HUES64 (cell line): ENCODE results near the gene C14orf132.

Source experiments
- H3K27ac ChIP-seq: 2 replicates; pipeline ENCODE4 v1.7.0; 2013; ENCODE audit warnings: low read depth, low read length, inconsistent platforms
- H3K27me3 ChIP-seq: 2 replicates; pipeline ENCODE4 v1.6.1; 2013; ENCODE audit warnings: mild to moderate bottlenecking, low read length; ENCODE audit not compliant: insufficient read depth
- H3K36me3 ChIP-seq: 2 replicates; pipeline ENCODE4 v1.6.1; 2013; ENCODE audit warnings: mild to moderate bottlenecking, low read length; ENCODE audit not compliant: insufficient read depth
- H3K4me1 ChIP-seq: 2 replicates; pipeline ENCODE4 v1.6.1; 2013; ENCODE audit warnings: mild to moderate bottlenecking, low read length, moderate library complexity; ENCODE audit not compliant: insufficient read depth
- H3K4me3 ChIP-seq: 2 replicates; pipeline ENCODE4 v1.5.1; 2013; ENCODE audit warnings: mild to moderate bottlenecking, low read length, moderate library complexity
- H3K9ac ChIP-seq: 2 replicates; pipeline ENCODE4 v1.6.1; 2013; ENCODE audit warnings: mild to moderate bottlenecking, low read depth, low read length
- H3K9me3 ChIP-seq: 2 replicates; pipeline ENCODE4 v1.6.1; 2013; ENCODE audit warnings: low read depth, low read length; ENCODE audit not compliant: insufficient read depth
- WGBS: fragments of 150-250, 120-280 bp; methylation state at CpG from one replicate; pipeline ENCODE4 v1.1.7; 2013; ENCODE audit warnings: missing lambda C conversion rate; 5-methylcytosine and 5-hydroxymethylcytosine counted together

Gene C14orf132

DNA sequence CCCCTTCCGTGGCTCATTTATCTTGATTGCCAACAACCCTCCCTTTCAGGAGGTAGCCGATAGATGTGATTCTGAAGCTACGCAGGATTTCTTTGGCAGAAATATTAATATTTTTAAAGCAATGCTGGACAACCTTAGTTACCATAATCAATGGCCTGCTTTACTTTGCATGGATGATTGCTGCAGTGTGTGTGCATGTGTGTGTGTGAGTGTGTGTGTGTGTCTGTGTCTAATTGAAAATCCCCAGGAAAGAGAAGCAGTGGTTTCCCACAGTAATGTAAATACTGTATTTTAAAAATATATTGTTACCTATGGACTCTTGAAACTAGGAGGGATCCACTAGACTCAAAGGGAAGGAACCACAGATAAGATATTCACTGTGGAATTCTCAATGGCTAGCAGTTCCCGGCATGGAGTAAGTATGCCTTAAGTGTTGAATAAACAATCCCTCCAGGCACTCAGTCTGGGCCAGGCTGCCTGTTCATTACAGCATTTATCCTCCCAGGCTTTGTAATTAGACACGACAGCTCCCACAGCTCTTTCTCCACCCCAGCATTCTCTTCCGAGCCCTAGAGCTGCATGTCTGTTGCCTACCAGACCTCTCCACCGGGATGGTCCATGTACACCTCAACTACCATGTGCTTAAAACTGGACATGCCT is 22.5 kb upstream of the C14orf132 start:
- WGBS = 52% methylated on average over 6 of the region's 7 CpGs
- Histone ChIP-seq H3K4me1 (peaks cover 6% of the 10 kb centered on the region; the same call in 1 of the 2 replicates), H3K9me3 (peaks cover 10% of the 10 kb centered on the region), H3K36me3 (no peaks in the 10 kb centered on the region), H3K9ac (no peak overlapping the region), H3K27me3 (peaks cover 4% of the 10 kb centered on the region; the same call in 1 of the 2 replicates), H3K4me3 (no peak overlapping the region), H3K27ac (no peak overlapping the region)

DNA sequence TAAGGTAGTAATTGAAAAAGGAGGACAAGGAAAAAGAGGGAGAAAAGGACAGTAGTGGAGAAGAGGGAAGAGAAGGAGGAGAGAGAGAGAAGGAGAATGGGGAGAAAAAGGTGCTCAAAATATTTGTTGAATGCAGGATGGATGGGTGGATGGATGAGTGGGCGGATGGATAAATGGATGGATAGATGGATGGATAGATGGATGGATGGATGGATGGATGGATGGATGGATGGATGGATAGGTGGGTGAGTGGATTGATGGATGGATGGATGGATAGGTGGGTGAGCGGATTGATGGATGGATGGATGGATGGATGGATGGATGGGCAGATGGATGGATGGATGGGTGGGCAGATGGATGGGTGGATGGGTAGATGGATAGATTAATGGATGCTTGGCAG is 21.3 kb upstream of the C14orf132 start:
- Histone ChIP-seq H3K27ac (no peak overlapping the region), H3K27me3 (peaks cover 4% of the 10 kb centered on the region; the same call in 1 of the 2 replicates), H3K4me3 (no peak overlapping the region), H3K9ac (no peak overlapping the region), H3K36me3 (no peaks in the 10 kb centered on the region), H3K9me3 (no peaks in the 10 kb centered on the region), H3K4me1 (peaks cover 6% of the 10 kb centered on the region; the same call in 1 of the 2 replicates)
- 92% methylated on average over 2 of the region's 2 CpGs for WGBS

DNA sequence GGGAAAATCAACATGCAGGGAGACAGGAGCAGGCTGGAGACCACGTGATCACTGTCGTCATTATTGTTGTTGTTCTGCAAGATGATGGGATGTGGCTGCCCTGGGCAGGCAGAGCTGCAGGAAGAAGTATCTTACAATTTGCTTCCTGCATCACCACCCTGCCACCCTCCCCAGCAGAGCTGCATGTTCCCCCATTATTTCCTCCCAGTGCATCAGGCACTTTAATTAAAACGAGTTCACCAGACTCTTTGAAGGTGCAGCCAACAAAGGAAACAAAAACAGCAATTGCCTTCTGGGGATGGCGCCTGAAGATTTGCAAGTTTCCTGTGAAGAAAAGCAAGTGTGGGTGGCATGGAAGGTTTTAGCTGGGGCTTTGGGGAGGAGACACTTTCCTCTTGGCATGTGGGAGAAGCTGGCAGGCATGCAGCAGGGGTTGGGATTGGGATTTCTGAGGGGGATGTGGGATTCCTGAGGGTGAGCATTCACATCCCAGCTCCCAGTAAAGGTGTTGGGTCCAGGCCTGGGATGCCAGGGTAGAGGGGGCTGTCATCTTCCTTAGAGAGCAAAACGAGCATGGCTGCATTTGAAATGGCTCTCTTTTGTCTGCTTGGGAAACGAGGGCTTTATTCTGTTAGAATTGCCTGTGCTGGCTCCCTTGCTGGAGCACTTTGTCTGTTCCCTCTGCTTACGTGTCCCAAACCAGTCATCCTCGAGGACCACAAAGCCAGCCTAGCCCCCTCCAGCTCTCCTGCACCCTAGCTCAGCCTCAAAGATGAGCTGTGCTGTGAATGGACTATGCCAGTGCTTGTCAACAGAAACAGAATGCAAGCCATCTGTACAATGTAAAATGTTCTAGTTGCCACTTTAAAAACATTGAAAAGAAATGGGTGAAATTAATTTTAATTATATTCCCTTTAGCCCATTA is 11.5 kb upstream of the C14orf132 start:
- 72% methylated on average over 8 of the region's 8 CpGs for WGBS

DNA sequence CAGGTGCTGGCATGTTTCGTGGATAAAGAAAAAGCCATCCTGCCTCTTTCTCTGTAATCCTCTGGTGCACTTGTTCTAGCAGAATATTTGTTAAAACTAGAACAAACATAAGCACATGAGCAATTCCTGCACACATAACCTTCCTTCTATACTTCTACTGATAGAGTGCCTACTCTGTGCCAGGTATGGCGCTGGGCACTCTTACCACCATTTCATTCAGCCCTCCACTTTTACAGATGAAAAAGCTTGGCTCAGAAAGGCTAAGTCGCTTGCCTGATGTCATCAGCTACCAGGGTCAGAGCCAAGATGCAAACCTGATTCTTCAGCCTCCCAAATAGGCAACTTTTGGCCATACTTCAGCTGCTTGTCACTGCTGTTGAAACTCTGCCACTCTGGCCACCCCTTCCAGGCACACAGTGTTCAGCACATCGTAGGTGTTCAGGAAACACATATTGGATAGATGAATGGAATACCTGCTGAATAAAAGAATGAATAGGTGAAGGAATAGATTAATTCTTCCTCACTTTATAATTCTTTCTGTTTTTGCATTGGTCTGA is 10.0 kb upstream of the C14orf132 start:
- 92% methylated on average over 3 of the region's 4 CpGs for WGBS
- Histone ChIP-seq H3K9me3 (no peaks in the 10 kb centered on the region), H3K4me1 (peaks cover 10% of the 10 kb centered on the region), H3K27ac (no peak overlapping the region), H3K27me3 (no peaks in the 10 kb centered on the region), H3K36me3 (no peaks in the 10 kb centered on the region), H3K4me3 (no peak overlapping the region), H3K9ac (no peak overlapping the region)

More for the DNA sequence above, 11.5 kb upstream of the C14orf132 start:
- Histone ChIP-seq H3K27ac (no peak overlapping the region), H3K27me3 (no peaks in the 10 kb centered on the region), H3K4me3 (no peak overlapping the region), H3K9me3 (no peaks in the 10 kb centered on the region), H3K9ac (no peak overlapping the region), H3K4me1 (peaks cover 10% of the 10 kb centered on the region), H3K36me3 (no peaks in the 10 kb centered on the region)

DNA sequence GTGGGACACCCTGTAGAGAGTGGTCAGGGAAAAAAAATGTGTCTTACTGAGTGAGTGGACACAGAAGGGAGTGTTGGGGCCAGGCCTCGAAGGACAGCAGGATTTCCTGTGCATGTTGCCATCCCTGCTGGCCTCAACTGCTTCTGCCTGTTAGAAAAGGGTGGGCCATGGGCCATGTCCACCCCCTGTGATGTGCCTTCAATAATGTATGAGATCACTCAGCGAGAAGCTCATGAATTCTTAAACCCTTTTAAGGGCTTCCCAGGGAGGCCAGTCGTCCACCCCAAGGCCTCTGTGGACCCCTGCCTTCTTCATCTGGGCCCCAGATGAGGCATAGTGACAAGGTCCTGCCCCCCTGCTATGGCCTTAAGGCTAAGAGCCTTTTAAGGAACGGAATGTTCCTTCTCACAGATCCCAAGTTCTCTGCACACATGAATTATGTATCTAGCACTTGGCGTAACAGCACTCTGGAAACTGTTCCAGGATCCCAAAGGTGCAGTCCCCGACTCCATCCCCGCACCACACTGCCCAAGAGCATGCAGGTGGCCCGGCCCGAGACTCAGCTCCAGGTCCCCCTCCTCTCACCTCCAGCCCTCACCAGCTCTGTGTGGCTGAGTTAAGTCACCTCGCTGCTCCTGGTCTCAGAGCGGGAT is 8.9 kb upstream of the C14orf132 start:
- H3K9ac ChIP-seq = no peak overlapping the region
- H3K36me3 ChIP-seq = no peaks in the 10 kb centered on the region
- 87% methylated on average over 11 of the region's 11 CpGs for WGBS
- H3K27ac ChIP-seq = no peak overlapping the region
- 0 out of 2 replicates have a peak, but pooled peaks cover under 1% of the 10 kb centered on the region for H3K27me3 ChIP-seq
- no peaks in the 10 kb centered on the region for H3K9me3 ChIP-seq
- no peak overlapping the region for H3K4me3 ChIP-seq
- peaks cover 10% of the 10 kb centered on the region for H3K4me1 ChIP-seq

DNA sequence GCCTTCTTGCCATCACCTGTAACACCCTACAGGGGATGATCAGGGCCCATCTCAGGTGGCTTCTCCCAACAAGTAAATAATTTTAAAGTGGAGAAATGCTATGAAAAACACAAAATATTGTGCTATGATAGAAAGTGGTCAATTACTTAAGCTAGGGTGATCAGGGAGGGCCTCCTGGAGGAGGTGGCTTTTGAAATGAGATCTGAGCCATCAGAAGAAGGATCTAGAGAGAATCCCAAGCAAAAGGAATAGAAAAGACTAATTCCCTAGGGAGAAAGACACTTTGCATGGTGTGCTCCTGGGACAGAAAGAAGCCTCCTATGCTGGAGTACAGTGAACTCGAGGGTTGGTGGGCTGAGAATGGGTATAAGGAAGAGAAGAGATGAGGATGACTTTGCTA is 7.5 kb upstream of the C14orf132 start:
- H3K27ac ChIP-seq = no peak overlapping the region
- H3K4me1 ChIP-seq = peaks cover 10% of the 10 kb centered on the region
- WGBS = 74% methylated on average over 1 of the region's 1 CpG
- no peak overlapping the region for H3K9ac ChIP-seq
- peaks cover 13% of the 10 kb centered on the region; the same call in 1 of the 2 replicates for H3K27me3 ChIP-seq
- H3K4me3 ChIP-seq = no peak overlapping the region
- H3K9me3 ChIP-seq = no peaks in the 10 kb centered on the region
- no peaks in the 10 kb centered on the region for H3K36me3 ChIP-seq

DNA sequence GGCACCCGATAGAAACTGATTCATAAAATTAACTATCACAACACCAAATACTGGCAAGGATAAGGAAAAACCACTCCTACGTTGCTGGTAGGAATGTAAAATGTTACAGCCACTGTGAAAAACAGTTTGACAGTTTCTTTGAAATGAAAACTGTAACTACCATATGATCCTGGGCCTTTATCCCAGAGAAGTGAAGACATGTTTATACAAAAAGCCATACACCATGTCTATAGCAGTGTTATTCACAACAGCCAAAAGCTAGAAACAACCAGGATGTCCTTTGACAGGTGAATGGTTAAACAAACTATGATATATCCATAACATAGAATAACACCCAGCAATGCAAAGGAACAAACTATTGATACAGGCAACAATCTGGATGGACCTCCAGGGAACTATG is 3.7 kb upstream of the C14orf132 start:
- peaks cover 50% of the 10 kb centered on the region for H3K27me3 ChIP-seq
- H3K36me3 ChIP-seq = no peaks in the 10 kb centered on the region
- H3K4me1 ChIP-seq = peaks cover 3% of the 10 kb centered on the region; the same call in 1 of the 2 replicates
- H3K9me3 ChIP-seq = no peaks in the 10 kb centered on the region
- H3K9ac ChIP-seq = no peak overlapping the region
- no peak overlapping the region for H3K27ac ChIP-seq
- no peak overlapping the region for H3K4me3 ChIP-seq
- WGBS = 70% methylated on average over 2 of the region's 2 CpGs

DNA sequence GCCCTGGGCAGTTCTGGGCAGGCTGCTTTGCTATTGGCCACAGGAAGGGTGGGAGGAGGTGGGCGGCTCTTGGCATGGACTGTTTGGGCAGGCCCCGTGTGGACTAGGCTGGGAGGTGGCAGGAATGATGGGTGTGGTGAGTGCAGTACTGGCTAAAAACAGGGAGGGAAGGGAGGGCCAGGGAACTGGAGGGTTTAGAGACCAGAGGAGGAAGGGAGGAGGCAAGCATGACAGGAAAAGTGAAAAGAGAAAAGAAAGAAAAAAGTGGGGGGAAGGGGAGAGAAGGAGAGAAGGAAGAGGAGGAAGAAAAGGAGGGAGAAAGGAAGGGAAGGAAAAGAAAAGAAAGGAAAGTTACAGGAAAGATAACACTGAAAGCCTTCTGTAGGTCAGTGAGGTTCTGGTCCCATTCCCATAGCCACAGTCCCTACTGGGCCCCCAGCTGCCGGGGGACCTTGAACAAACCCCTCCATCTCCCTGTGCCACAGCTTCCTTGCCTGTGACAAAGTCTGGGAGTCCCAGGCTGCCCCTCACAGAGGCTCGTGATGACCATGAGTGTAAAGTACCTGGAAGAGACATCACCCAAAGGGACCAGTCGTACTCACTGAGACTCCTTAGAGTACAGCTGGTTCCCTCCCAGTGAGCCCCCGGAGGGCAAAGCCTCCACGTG is 1.1 kb upstream of the C14orf132 start:
- no peak overlapping the region for H3K27ac ChIP-seq
- WGBS = 48% methylated on average over 7 of the region's 7 CpGs
- no peaks in the 10 kb centered on the region for H3K9me3 ChIP-seq
- H3K27me3 ChIP-seq = peaks cover 59% of the 10 kb centered on the region
- no peaks in the 10 kb centered on the region; the same call in 1 of the 2 replicates for H3K36me3 ChIP-seq
- H3K4me1 ChIP-seq = peaks cover 7% of the 10 kb centered on the region; the same call in 1 of the 2 replicates
- peak overlapping the region; percentile 85; the same call in 1 of the 2 replicates for H3K4me3 ChIP-seq
- H3K9ac ChIP-seq = no peak overlapping the region

DNA sequence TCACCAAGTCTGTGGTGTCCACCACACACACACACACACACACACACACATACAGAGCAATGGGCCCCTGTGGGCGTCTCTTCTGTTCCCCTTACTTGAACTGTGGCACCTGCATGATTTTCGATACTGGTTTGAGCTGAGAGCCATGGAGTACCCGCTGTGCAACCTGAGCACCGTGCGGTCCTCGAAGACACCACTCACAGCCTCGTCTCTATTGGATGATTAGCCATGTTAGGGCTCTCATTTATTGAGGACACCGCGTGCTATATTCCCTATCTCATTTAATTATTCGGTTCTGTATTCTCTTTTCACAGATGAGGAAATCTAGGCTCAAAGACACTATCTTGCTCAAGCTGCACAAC is 623 bp upstream of the C14orf132 start:
- H3K27ac ChIP-seq = no peak overlapping the region
- WGBS = 26% methylated on average over 10 of the region's 10 CpGs
- peak overlapping the region; percentile 85 for H3K4me3 ChIP-seq
- H3K36me3 ChIP-seq = no peaks in the 10 kb centered on the region; the same call in 1 of the 2 replicates
- peaks cover 59% of the 10 kb centered on the region for H3K27me3 ChIP-seq
- no peaks in the 10 kb centered on the region for H3K9me3 ChIP-seq
- H3K9ac ChIP-seq = no peak overlapping the region
- H3K4me1 ChIP-seq = peaks cover 7% of the 10 kb centered on the region; the same call in 1 of the 2 replicates

DNA sequence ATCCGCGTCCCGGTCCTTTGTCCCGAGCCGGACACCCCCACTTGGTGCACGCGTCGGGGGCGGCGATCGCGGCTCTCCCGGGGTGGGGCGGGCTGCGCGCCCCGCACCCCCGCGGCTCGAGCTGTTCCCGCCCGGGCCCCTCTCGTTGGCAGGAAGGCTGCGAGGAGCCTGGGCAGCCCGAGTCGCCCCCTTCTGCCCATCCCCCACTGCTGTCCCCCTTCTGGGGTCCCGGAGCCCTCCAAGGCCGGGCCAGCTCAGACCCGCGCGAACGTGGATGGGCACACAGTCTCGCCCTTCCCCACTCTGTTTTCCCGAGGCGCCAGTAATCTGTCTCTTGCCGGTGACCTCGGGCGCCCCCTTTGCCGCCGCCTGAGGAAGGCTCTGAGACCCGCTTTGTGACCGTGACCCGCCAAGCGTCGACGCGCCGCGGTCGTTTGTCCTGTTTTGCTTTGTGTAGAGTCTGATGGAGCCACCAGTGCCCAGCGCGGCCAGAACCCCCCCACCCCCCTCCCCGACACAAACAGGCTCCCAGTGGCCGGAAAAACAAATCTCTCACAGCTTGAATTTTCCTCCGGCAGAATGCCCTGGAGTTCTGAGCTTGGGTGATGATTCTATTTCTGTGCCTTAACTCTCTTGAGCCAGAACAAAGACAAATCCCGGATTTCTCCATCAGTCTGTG is 610 bp downstream of the C14orf132 start:
- Histone ChIP-seq H3K36me3 (no peaks in the 10 kb centered on the region; the same call in 1 of the 2 replicates), H3K4me1 (peaks cover 7% of the 10 kb centered on the region; the same call in 1 of the 2 replicates), H3K9ac (peak overlapping the region; percentile 87), H3K27ac (no peak overlapping the region), H3K27me3 (peaks cover 59% of the 10 kb centered on the region), H3K9me3 (no peaks in the 10 kb centered on the region), H3K4me3 (peak overlapping the region; percentile 85)
- under 1% methylated on average over 51 of the region's 56 CpGs for WGBS
